H9 (cell line): ENCODE data around the gene RASGRF2. TPM values are rescaled to one million over a fixed set of nuclear protein-coding genes. Genes with fewer than 3 reads are reported as not detected.
A peak's percentile ranks its signal among the peaks of the same experiment; 100 is the strongest.

Experiments used
- DNase-seq: peaks from one replicate; pipeline ENCODE4 v3.0.0-alpha.2; 2017
- H2AFZ ChIP-seq: one replicate; pipeline ENCODE4 v1.6.1; 2013; ENCODE audit warnings: mild to moderate bottlenecking, low read length, control low read depth, moderate library complexity
- H2AK5ac ChIP-seq: 2 replicates; pipeline ENCODE4 v1.6.1; 2013; ENCODE audit warnings: low read length, control low read depth, mixed read lengths; ENCODE audit not compliant: insufficient read length
- H2BK120ac ChIP-seq: one replicate; pipeline ENCODE4 v1.6.1; 2013; ENCODE audit warnings: low read depth, mild to moderate bottlenecking, low read length, control low read depth, inconsistent platforms; ENCODE audit not compliant: poor library complexity, severe bottlenecking
- H2BK12ac ChIP-seq: 2 replicates; pipeline ENCODE4 v1.6.1; 2013; ENCODE audit warnings: low read length, control low read depth, mixed read lengths, low read depth; ENCODE audit not compliant: insufficient read length
- H2BK15ac ChIP-seq: 2 replicates; pipeline ENCODE4 v1.6.1; 2013; ENCODE audit warnings: low read depth, low read length, control low read depth
- H2BK20ac ChIP-seq: one replicate; pipeline ENCODE4 v1.6.1; 2013; ENCODE audit warnings: low read depth, mild to moderate bottlenecking, low read length, control low read depth, inconsistent platforms; ENCODE audit not compliant: poor library complexity, severe bottlenecking
- H2BK5ac ChIP-seq: 2 replicates; pipeline ENCODE4 v1.6.1; 2013; ENCODE audit warnings: low read length, control low read depth, mixed read lengths; ENCODE audit not compliant: insufficient read length
- H3K14ac ChIP-seq: 2 replicates; pipeline ENCODE4 v1.6.1; 2013; ENCODE audit warnings: low read length, control low read depth; ENCODE audit not compliant: insufficient read depth
- H3K18ac ChIP-seq: 2 replicates; pipeline ENCODE4 v1.6.1; 2013; ENCODE audit warnings: low read depth, mild to moderate bottlenecking, mixed read lengths, low read length, control low read depth; ENCODE audit not compliant: insufficient read length
- H3K23ac ChIP-seq: 2 replicates; pipeline ENCODE4 v1.6.1; 2013; ENCODE audit warnings: low read length, control low read depth, mixed read lengths, low read depth; ENCODE audit not compliant: insufficient read length
- H3K23me2 ChIP-seq: 2 replicates; pipeline ENCODE4 v1.6.1; 2013; ENCODE audit warnings: low read depth, mild to moderate bottlenecking, mixed read lengths, low read length, control low read depth; ENCODE audit not compliant: insufficient read length, poor library complexity, severe bottlenecking
- H3K27ac ChIP-seq: 2 replicates; pipeline ENCODE4 v1.5.1; 2013; ENCODE audit warnings: low read length, control low read depth, mixed read lengths, low read depth; ENCODE audit not compliant: insufficient read length
- H3K27me3 ChIP-seq: 2 replicates; pipeline ENCODE4 v1.6.1; 2013; ENCODE audit warnings: low read length, control low read depth, inconsistent platforms; ENCODE audit not compliant: insufficient read depth
- H3K4ac ChIP-seq: 2 replicates; pipeline ENCODE4 v1.6.1; 2013; ENCODE audit warnings: low read depth, mild to moderate bottlenecking, control low read depth, inconsistent platforms, low read length, moderate library complexity
- H3K4me1 ChIP-seq: 2 replicates; pipeline ENCODE4 v1.6.1; 2013; ENCODE audit warnings: low read length, control low read depth, inconsistent platforms; ENCODE audit not compliant: insufficient read depth
- H3K4me2 ChIP-seq: 2 replicates; pipeline ENCODE4 v1.6.1; 2013; ENCODE audit warnings: low read length, control low read depth, mixed read lengths; ENCODE audit not compliant: insufficient read length, insufficient read depth
- H3K56ac ChIP-seq: 2 replicates; pipeline ENCODE4 v1.6.1; 2013; ENCODE audit warnings: low read depth, mild to moderate bottlenecking, mixed read lengths, low read length, control low read depth; ENCODE audit not compliant: insufficient read length
- H3K79me1 ChIP-seq: 2 replicates; pipeline ENCODE4 v1.6.1; 2013; ENCODE audit warnings: low read depth, mild to moderate bottlenecking, moderate library complexity, low read length, control low read depth, inconsistent platforms; ENCODE audit not compliant: insufficient read depth, poor library complexity, severe bottlenecking
- H3K79me2 ChIP-seq: 2 replicates; pipeline ENCODE4 v1.6.1; 2013; ENCODE audit warnings: low read length, control low read depth, inconsistent platforms; ENCODE audit not compliant: insufficient read depth
- H3K9ac ChIP-seq: 2 replicates; pipeline ENCODE4 v1.6.1; 2013; ENCODE audit warnings: low read length, control low read depth, mixed read lengths; ENCODE audit not compliant: insufficient read length; ENCODE audit errors: extremely low read depth
- H3K9me3 ChIP-seq: one replicate; pipeline ENCODE4 v1.6.1; 2013; ENCODE audit warnings: low read depth, low read length, inconsistent platforms; ENCODE audit not compliant: control insufficient read depth
- H3T11ph ChIP-seq: one replicate; pipeline ENCODE4 v1.6.1; 2013; ENCODE audit warnings: mild to moderate bottlenecking, low read length, control low read depth, inconsistent platforms
- H4K20me1 ChIP-seq: one replicate; pipeline ENCODE4 v1.6.1; 2013; ENCODE audit not compliant: control insufficient read depth, insufficient read length, insufficient read depth
- H4K5ac ChIP-seq: 2 replicates; pipeline ENCODE4 v1.6.1; 2013; ENCODE audit warnings: low read depth, mild to moderate bottlenecking, mixed read lengths, low read length, control low read depth; ENCODE audit not compliant: insufficient read length
- H4K8ac ChIP-seq: replicated peaks from 2 replicates; pipeline ENCODE4 v1.6.1; 2013; ENCODE audit warnings: low read length, control low read depth, mixed read lengths, low read depth; ENCODE audit not compliant: insufficient read length
- H4K91ac ChIP-seq: 2 replicates; pipeline ENCODE4 v1.6.1; 2013; ENCODE audit warnings: low read depth, mild to moderate bottlenecking, moderate library complexity, mixed read lengths, low read length, control low read depth; ENCODE audit not compliant: insufficient read length
- H3K27ac Mint-ChIP-seq, 3 experiments: 2 replicates in 2 of 3; 3 replicates in 1 of 3; pipeline ENCODE4 v1.8.0; 2020 to 2021; ENCODE audit warnings: mixed read lengths in 3 of 3, mild to moderate bottlenecking in 1 of 3, moderate library complexity in 1 of 3
- H3K27me3 Mint-ChIP-seq: 2 replicates; pipeline ENCODE4 v1.8.0; 2021; ENCODE audit warnings: low read depth, mild to moderate bottlenecking, moderate library complexity, mixed read lengths
- H3K36me3 Mint-ChIP-seq, 3 experiments: 2 replicates in 2 of 3; 3 replicates in 1 of 3; pipeline ENCODE4 v1.8.0; 2020 to 2021; ENCODE audit warnings: low read depth in 3 of 3, mixed read lengths in 3 of 3; ENCODE audit not compliant: insufficient read depth in 1 of 3
- H3K4me1 Mint-ChIP-seq, 2 experiments: 2 replicates each; pipeline ENCODE4 v1.8.0; 2020; ENCODE audit warnings: mixed read lengths in 2 of 2
- H3K4me3 Mint-ChIP-seq, 2 experiments: 2 replicates in 1 of 2; 3 replicates in 1 of 2; pipeline ENCODE4 v1.8.0; 2020 to 2021; ENCODE audit warnings: mild to moderate bottlenecking in 2 of 2, mixed read lengths in 2 of 2, moderate library complexity in 1 of 2
- H3K9me3 Mint-ChIP-seq, 2 experiments: 2 replicates in 1 of 2; 3 replicates in 1 of 2; pipeline ENCODE4 v1.8.0; 2020; ENCODE audit warnings: mild to moderate bottlenecking in 2 of 2, mixed read lengths in 2 of 2, moderate library complexity in 1 of 2
- CTCF ChIP-seq: fragments of 200-600 bp; sonication (generic); conservative IDR thresholded peaks from 3 replicates; pipeline ENCODE4 v1.8.0; 2021; ENCODE audit warnings: antibody characterized with exemption, mild to moderate bottlenecking
- WGBS: extraction: QIAGEN DNeasy Blood & Tissue Kit; methylation state at CpG from one replicate; pipeline ENCODE4 v1.1.7; 2013; ENCODE audit warnings: missing lambda C conversion rate, low lambda C conversion rate, mixed read lengths; ENCODE audit not compliant: insufficient read length; ENCODE audit errors: extremely low coverage; 5-methylcytosine and 5-hydroxymethylcytosine counted together
- total RNA-seq: library from RNA; stranded (reverse); gene quantifications from 2 replicates; pipeline ENCODE4 v1.2.1, GENCODE V29; 2021

The RASGRF2 gene
- total RNA-seq, 1 experiment from 2014 or later = 13.5 TPM

GRCh38 chr5:81268521-81269196, 308.5 kb downstream of the RASGRF2 start:
- no peak overlapping the region for H4K91ac ChIP-seq
- no peaks in the 10 kb centered on the region for H3K79me1 ChIP-seq
- H3K23me2 ChIP-seq = no peaks in the 10 kb centered on the region
- H4K5ac ChIP-seq = no peak overlapping the region
- no peak overlapping the region for H4K8ac ChIP-seq
- no peaks in the 10 kb centered on the region for H3K9me3 ChIP-seq
- H2BK15ac ChIP-seq = no peak overlapping the region
- H3K27ac ChIP-seq = no peak overlapping the region
- no peak overlapping the region for H2AFZ ChIP-seq
- no peak overlapping the region for H3T11ph ChIP-seq
- WGBS = no CpG with 5 or more reads among the region's 3 CpGs
- Mint-ChIP-seq H3K27ac (peak overlapping the region in 1 of 3 experiments; percentile 16; a peak in 1 of 7 replicates), H3K4me1 (peaks cover 26 to 29% of the 10 kb centered on the region in 2 experiments), H3K4me3 (no peak overlapping the region), H3K27me3 (no peaks in the 10 kb centered on the region), H3K9me3 (peaks cover 1 to 6% of the 10 kb centered on the region in 2 experiments; a peak in 4 of 5 replicates), H3K36me3 (peaks cover 0 to 7% (median 2%) of the 10 kb centered on the region in 3 experiments; a peak in 4 of 7 replicates)
- H3K9ac ChIP-seq = no peak overlapping the region
- H2AK5ac ChIP-seq = no peak overlapping the region
- H2BK120ac ChIP-seq = no peak overlapping the region
- H3K27me3 ChIP-seq = no peaks in the 10 kb centered on the region
- H3K56ac ChIP-seq = no peak overlapping the region
- H3K14ac ChIP-seq = no peak overlapping the region
- no peak for DNase-seq
- H3K18ac ChIP-seq = no peak overlapping the region
- no peak overlapping the region for H2BK20ac ChIP-seq
- no peaks in the 10 kb centered on the region for H4K20me1 ChIP-seq
- no peak overlapping the region for H2BK5ac ChIP-seq
- peaks cover 4% of the 10 kb centered on the region; the same call in 1 of the 2 replicates for H3K4me1 ChIP-seq
- no peak for TF ChIP-seq CTCF
- H2BK12ac ChIP-seq = no peak overlapping the region
- H3K4ac ChIP-seq = no peak overlapping the region
- peaks cover 2% of the 10 kb centered on the region; the same call in 1 of the 2 replicates for H3K79me2 ChIP-seq
- no peak overlapping the region for H3K23ac ChIP-seq
- H3K4me2 ChIP-seq = no peak overlapping the region
